GM23338 (cell line): Measurements from ENCODE around the gene ZBTB7B. TPM values are rescaled to one million over a fixed set of nuclear protein-coding genes. Genes with fewer than 3 reads are reported as not detected.
A peak's percentile ranks its signal among the peaks of the same experiment; 100 is the strongest.

Source experiments
- ATAC-seq: fragments of 200-7000 bp; cut with Tn5 transposase; 3 replicates; pipeline ENCODE4 v1.9.1; 2020
- DNase-seq: peaks from one replicate; pipeline ENCODE4 v3.0.0-alpha.2; 2015; ENCODE audit warnings: low spot score
- H2AFZ ChIP-seq: fragments of 200-600 bp; sonication (generic); 2 replicates; pipeline ENCODE4 v1.8.0; 2016; ENCODE audit warnings: antibody characterized with exemption, mild to moderate bottlenecking, moderate library complexity
- H3F3A ChIP-seq: fragments of 200-600 bp; sonication (generic); replicated peaks from 2 replicates; pipeline ENCODE4 v1.8.0; 2017; ENCODE audit warnings: antibody characterized with exemption, mixed run types, low read depth
- H3K27ac ChIP-seq: fragments of 200-600 bp; sonication (generic); 2 replicates; pipeline ENCODE4 v1.6.1; 2016; ENCODE audit warnings: low read depth
- H3K27me3 ChIP-seq: fragments of 200-600 bp; sonication (generic); 2 replicates; pipeline ENCODE4 v1.8.0; 2016; ENCODE audit warnings: mild to moderate bottlenecking, mixed run types, moderate library complexity; ENCODE audit not compliant: insufficient read depth
- H3K36me3 ChIP-seq: fragments of 200-600 bp; sonication (generic); 2 replicates; pipeline ENCODE4 v1.8.0; 2016; ENCODE audit warnings: mild to moderate bottlenecking; ENCODE audit not compliant: insufficient read depth
- H3K4me1 ChIP-seq: fragments of 200-600 bp; sonication (generic); 2 replicates; pipeline ENCODE4 v1.8.0; 2016; ENCODE audit warnings: mild to moderate bottlenecking, moderate library complexity; ENCODE audit not compliant: insufficient read depth
- H3K4me2 ChIP-seq: fragments of 200-600 bp; sonication (generic); 2 replicates; pipeline ENCODE4 v1.7.1; 2017; ENCODE audit warnings: mixed run types
- H3K4me3 ChIP-seq: fragments of 200-600 bp; sonication (generic); 2 replicates; pipeline ENCODE4 v1.6.1; 2016; ENCODE audit warnings: mixed run types
- H3K79me2 ChIP-seq: fragments of 200-600 bp; sonication (generic); replicated peaks from 2 replicates; pipeline ENCODE4 v1.8.0; 2017; ENCODE audit warnings: mild to moderate bottlenecking; ENCODE audit not compliant: insufficient read depth
- H3K9me2 ChIP-seq: fragments of 200-600 bp; sonication (generic); 2 replicates; pipeline ENCODE4 v1.8.0; 2017; ENCODE audit not compliant: insufficient read depth
- H4K20me1 ChIP-seq: fragments of 200-600 bp; sonication (generic); replicated peaks from 2 replicates; pipeline ENCODE4 v1.8.0; 2017; ENCODE audit warnings: mild to moderate bottlenecking; ENCODE audit not compliant: insufficient read depth
- H3K27ac Mint-ChIP-seq: 2 replicates; pipeline ENCODE4 v1.8.0; 2020; ENCODE audit warnings: inconsistent platforms, mild to moderate bottlenecking, moderate library complexity, mixed read lengths
- H3K27me3 Mint-ChIP-seq: 3 replicates; pipeline ENCODE4 v1.8.0; 2022; ENCODE audit warnings: low read depth, mild to moderate bottlenecking, moderate library complexity, mixed read lengths, inconsistent platforms; ENCODE audit not compliant: insufficient read depth, poor library complexity
- H3K36me3 Mint-ChIP-seq: 3 replicates; pipeline ENCODE4 v1.8.0; 2021; ENCODE audit warnings: low read depth, mild to moderate bottlenecking, inconsistent platforms, moderate library complexity, mixed read lengths
- H3K4me1 Mint-ChIP-seq: 3 replicates; pipeline ENCODE4 v1.8.0; 2020; ENCODE audit warnings: mild to moderate bottlenecking, inconsistent platforms, mixed read lengths
- H3K4me3 Mint-ChIP-seq: 3 replicates; pipeline ENCODE4 v1.8.0; 2021; ENCODE audit warnings: moderate library complexity, mild to moderate bottlenecking, inconsistent platforms, mixed read lengths
- H3K9me3 Mint-ChIP-seq: 3 replicates; pipeline ENCODE4 v1.8.0; 2020; ENCODE audit warnings: moderate library complexity, mild to moderate bottlenecking, inconsistent platforms, mixed read lengths
- CTCF ChIP-seq, 2 experiments: fragments of 200-600 bp in 1 of 2; sonication (generic) in 1 of 2; conservative IDR thresholded peaks; 2 replicates each; pipeline versions ENCODE4 v1.5.1 to v1.6.1; 2016 to 2017; ENCODE audit warnings: antibody characterized with exemption in 2 of 2, low read depth in 2 of 2, mild to moderate bottlenecking in 2 of 2, moderate library complexity in 1 of 2
- EZH2 ChIP-seq: fragments of 200-600 bp; sonication (generic); IDR thresholded peaks from one replicate; pipeline ENCODE4 v1.8.0; 2017; ENCODE audit warnings: antibody characterized with exemption, mild to moderate bottlenecking, low read depth; ENCODE audit not compliant: unreplicated experiment
- EZH2phosphoT487 ChIP-seq: fragments of 200-600 bp; sonication (generic); IDR thresholded peaks from one replicate; pipeline ENCODE4 v1.8.1; 2018; ENCODE audit warnings: antibody characterized with exemption; ENCODE audit not compliant: unreplicated experiment
- JUNB ChIP-seq: IDR thresholded peaks from one replicate; pipeline ENCODE4 v1.6.1; 2016; ENCODE audit warnings: antibody characterized with exemption; ENCODE audit not compliant: unreplicated experiment
- NANOG ChIP-seq: IDR thresholded peaks from 2 replicates; pipeline ENCODE4 v1.6.1; 2016; ENCODE audit warnings: antibody characterized with exemption, borderline replicate concordance
- POLR2AphosphoS5 ChIP-seq: IDR thresholded peaks from 2 replicates; pipeline ENCODE4 v1.6.1; 2016; ENCODE audit warnings: antibody characterized with exemption, low read depth
- STAT1 ChIP-seq: IDR thresholded peaks from one replicate; pipeline ENCODE4 v1.6.1; 2016; ENCODE audit warnings: antibody characterized with exemption; ENCODE audit not compliant: unreplicated experiment
- ZNF114 ChIP-seq: fragments of 250-450 bp; sonication (Bioruptor Pico); IDR thresholded peaks from 2 replicates; pipeline ENCODE4 v1.5.0; 2020; ENCODE audit warnings: mild to moderate bottlenecking, moderate library complexity
- ZNF331 ChIP-seq: fragments of 250-450 bp; sonication (Bioruptor Pico); IDR thresholded peaks from 2 replicates; pipeline ENCODE4 v1.5.0; 2020; ENCODE audit warnings: low read depth, mild to moderate bottlenecking, moderate library complexity
- polyA plus RNA-seq: library from polyadenylated mRNA; unstranded; fragments of >200 nt; fragmentation: Nextera tagmentation; extraction: Ambion mirVana; gene quantifications from 2 replicates; pipeline ENCODE4 v1.2.1, GENCODE V29; 2016
- total RNA-seq: library from RNA; depleted of rRNA; stranded (reverse); fragments of >200 nt; shearing (Covaris generic); gene quantifications from 2 replicates; pipeline ENCODE4 v1.2.3, GENCODE V29; 2014
- TF ChIP-seq, protein P1 (sequence below): fragments of 250-450 bp; sonication (Bioruptor Pico); IDR thresholded peaks from 2 replicates; pipeline ENCODE4 v1.5.0; 2020; ENCODE audit warnings: mild to moderate bottlenecking, moderate library complexity
- TF ChIP-seq, protein P2 (sequence below): IDR thresholded peaks from one replicate; pipeline ENCODE4 v1.6.1; 2018; ENCODE audit warnings: antibody characterized with exemption; ENCODE audit not compliant: unreplicated experiment
- TF ChIP-seq, protein P3 (sequence below): IDR thresholded peaks from 2 replicates; pipeline ENCODE4 v1.6.1; 2016; ENCODE audit warnings: antibody characterized with exemption

The ZBTB7B gene
- total and polyA plus RNA-seq, 2 experiments from 2014 or later: 3.6 to 32.6 TPM

GRCh38 chr1:155003227-155003765 lies 694 bp downstream of the ZBTB7B start:
- TF ChIP-seq STAT1: no peak
- TF ChIP-seq POLR2AphosphoS5: no peak
- no peak for TF ChIP-seq JUNB
- TF ChIP-seq, protein P1, sequence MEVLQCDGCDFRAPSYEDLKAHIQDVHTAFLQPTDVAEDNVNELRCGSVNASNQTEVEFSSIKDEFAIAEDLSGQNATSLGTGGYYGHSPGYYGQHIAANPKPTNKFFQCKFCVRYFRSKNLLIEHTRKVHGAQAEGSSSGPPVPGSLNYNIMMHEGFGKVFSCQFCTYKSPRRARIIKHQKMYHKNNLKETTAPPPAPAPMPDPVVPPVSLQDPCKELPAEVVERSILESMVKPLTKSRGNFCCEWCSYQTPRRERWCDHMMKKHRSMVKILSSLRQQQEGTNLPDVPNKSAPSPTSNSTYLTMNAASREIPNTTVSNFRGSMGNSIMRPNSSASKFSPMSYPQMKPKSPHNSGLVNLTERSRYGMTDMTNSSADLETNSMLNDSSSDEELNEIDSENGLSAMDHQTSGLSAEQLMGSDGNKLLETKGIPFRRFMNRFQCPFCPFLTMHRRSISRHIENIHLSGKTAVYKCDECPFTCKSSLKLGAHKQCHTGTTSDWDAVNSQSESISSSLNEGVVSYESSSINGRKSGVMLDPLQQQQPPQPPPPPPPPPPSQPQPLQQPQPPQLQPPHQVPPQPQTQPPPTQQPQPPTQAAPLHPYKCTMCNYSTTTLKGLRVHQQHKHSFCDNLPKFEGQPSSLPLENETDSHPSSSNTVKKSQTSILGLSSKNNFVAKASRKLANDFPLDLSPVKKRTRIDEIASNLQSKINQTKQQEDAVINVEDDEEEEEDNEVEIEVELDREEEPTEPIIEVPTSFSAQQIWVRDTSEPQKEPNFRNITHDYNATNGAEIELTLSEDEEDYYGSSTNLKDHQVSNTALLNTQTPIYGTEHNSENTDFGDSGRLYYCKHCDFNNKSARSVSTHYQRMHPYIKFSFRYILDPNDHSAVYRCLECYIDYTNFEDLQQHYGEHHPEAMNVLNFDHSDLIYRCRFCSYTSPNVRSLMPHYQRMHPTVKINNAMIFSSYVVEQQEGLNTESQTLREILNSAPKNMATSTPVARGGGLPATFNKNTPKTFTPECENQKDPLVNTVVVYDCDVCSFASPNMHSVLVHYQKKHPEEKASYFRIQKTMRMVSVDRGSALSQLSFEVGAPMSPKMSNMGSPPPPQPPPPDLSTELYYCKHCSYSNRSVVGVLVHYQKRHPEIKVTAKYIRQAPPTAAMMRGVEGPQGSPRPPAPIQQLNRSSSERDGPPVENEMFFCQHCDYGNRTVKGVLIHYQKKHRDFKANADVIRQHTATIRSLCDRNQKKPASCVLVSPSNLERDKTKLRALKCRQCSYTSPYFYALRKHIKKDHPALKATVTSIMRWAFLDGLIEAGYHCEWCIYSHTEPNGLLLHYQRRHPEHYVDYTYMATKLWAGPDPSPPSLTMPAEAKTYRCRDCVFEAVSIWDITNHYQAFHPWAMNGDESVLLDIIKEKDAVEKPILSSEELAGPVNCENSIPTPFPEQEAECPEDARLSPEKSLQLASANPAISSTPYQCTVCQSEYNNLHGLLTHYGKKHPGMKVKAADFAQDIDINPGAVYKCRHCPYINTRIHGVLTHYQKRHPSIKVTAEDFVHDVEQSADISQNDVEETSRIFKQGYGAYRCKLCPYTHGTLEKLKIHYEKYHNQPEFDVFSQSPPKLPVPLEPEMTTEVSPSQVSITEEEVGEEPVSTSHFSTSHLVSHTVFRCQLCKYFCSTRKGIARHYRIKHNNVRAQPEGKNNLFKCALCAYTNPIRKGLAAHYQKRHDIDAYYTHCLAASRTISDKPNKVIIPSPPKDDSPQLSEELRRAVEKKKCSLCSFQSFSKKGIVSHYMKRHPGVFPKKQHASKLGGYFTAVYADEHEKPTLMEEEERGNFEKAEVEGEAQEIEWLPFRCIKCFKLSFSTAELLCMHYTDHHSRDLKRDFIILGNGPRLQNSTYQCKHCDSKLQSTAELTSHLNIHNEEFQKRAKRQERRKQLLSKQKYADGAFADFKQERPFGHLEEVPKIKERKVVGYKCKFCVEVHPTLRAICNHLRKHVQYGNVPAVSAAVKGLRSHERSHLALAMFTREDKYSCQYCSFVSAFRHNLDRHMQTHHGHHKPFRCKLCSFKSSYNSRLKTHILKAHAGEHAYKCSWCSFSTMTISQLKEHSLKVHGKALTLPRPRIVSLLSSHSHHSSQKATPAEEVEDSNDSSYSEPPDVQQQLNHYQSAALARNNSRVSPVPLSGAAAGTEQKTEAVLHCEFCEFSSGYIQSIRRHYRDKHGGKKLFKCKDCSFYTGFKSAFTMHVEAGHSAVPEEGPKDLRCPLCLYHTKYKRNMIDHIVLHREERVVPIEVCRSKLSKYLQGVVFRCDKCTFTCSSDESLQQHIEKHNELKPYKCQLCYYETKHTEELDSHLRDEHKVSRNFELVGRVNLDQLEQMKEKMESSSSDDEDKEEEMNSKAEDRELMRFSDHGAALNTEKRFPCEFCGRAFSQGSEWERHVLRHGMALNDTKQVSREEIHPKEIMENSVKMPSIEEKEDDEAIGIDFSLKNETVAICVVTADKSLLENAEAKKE (CRISPR knock-in tag): no peak
- no peak for TF ChIP-seq EZH2
- TF ChIP-seq, protein P2, sequence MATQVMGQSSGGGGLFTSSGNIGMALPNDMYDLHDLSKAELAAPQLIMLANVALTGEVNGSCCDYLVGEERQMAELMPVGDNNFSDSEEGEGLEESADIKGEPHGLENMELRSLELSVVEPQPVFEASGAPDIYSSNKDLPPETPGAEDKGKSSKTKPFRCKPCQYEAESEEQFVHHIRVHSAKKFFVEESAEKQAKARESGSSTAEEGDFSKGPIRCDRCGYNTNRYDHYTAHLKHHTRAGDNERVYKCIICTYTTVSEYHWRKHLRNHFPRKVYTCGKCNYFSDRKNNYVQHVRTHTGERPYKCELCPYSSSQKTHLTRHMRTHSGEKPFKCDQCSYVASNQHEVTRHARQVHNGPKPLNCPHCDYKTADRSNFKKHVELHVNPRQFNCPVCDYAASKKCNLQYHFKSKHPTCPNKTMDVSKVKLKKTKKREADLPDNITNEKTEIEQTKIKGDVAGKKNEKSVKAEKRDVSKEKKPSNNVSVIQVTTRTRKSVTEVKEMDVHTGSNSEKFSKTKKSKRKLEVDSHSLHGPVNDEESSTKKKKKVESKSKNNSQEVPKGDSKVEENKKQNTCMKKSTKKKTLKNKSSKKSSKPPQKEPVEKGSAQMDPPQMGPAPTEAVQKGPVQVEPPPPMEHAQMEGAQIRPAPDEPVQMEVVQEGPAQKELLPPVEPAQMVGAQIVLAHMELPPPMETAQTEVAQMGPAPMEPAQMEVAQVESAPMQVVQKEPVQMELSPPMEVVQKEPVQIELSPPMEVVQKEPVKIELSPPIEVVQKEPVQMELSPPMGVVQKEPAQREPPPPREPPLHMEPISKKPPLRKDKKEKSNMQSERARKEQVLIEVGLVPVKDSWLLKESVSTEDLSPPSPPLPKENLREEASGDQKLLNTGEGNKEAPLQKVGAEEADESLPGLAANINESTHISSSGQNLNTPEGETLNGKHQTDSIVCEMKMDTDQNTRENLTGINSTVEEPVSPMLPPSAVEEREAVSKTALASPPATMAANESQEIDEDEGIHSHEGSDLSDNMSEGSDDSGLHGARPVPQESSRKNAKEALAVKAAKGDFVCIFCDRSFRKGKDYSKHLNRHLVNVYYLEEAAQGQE: no peak
- TF ChIP-seq ZNF114 (CRISPR knock-in tag): no peak
- TF ChIP-seq NANOG: no peak
- TF ChIP-seq, protein P3, sequence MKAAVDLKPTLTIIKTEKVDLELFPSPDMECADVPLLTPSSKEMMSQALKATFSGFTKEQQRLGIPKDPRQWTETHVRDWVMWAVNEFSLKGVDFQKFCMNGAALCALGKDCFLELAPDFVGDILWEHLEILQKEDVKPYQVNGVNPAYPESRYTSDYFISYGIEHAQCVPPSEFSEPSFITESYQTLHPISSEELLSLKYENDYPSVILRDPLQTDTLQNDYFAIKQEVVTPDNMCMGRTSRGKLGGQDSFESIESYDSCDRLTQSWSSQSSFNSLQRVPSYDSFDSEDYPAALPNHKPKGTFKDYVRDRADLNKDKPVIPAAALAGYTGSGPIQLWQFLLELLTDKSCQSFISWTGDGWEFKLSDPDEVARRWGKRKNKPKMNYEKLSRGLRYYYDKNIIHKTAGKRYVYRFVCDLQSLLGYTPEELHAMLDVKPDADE: no peak
- no peak for TF ChIP-seq CTCF (conservative IDR thresholded peaks at IDR 0.05; ENCODE audit: low read depth in 2 of 2)
- TF ChIP-seq EZH2phosphoT487: no peak
- TF ChIP-seq ZNF331 (CRISPR knock-in tag): no peak
- no peaks in the 10 kb centered on the region for H3K27me3 ChIP-seq
- peak overlapping the region; percentile 92 for H3K4me3 Mint-ChIP-seq
- peak overlapping the region; percentile 96 for H3K4me3 ChIP-seq
- ATAC-seq: no peak
- H3K36me3 ChIP-seq: no peaks in the 10 kb centered on the region
- H3K36me3 Mint-ChIP-seq: peaks cover 4% of the 10 kb centered on the region; the same call in 1 of the 3 replicates
- peak overlapping the region; percentile 92 for H3K27ac Mint-ChIP-seq
- peak; percentile 59 for DNase-seq
- H2AFZ ChIP-seq: no peak overlapping the region
- no peaks in the 10 kb centered on the region; the same call in 1 of the 2 replicates for H4K20me1 ChIP-seq
- H3K27ac ChIP-seq: no peak overlapping the region
- H3F3A ChIP-seq: peaks cover 16% of the 10 kb centered on the region
- peaks cover 40% of the 10 kb centered on the region for H3K79me2 ChIP-seq
- peaks cover 22% of the 10 kb centered on the region for H3K4me1 ChIP-seq
- H3K9me2 ChIP-seq: no peaks in the 10 kb centered on the region
- peak overlapping the region; percentile 96 for H3K4me2 ChIP-seq
- no peaks in the 10 kb centered on the region for H3K9me3 Mint-ChIP-seq
- H3K27me3 Mint-ChIP-seq: peaks cover 21% of the 10 kb centered on the region
- peaks cover 39% of the 10 kb centered on the region for H3K4me1 Mint-ChIP-seq
